Hematopoietic multipotent progenitor cell treated with erythropoietin and hydrocortisone succinate and interleukin-3 and kit ligand, for 17 days (in vitro differentiated cells): ENCODE results near the gene ABCC8.

Experiments used
- DNase-seq: peaks from one replicate; pipeline ENCODE4 v3.0.0-alpha.2; 2015; ENCODE audit warnings: low spot score

The ABCC8 gene

GRCh38 chr11:17476317-17477083 is at the start of gene ABCC8:
Gene ABCC8, minus strand, starts transcription at chr11:17476845. Its CDS starts 69 bp downstream, at chr11:17476776.
- DNase-seq, result no peak

GRCh38 chr11:17526326-17526725 is 49.7 kb upstream of the ABCC8 start:
- DNase-seq, result no peak

GRCh38 chr11:17525570-17525969 is 48.9 kb upstream of the ABCC8 start:
- no peak for DNase-seq

- no peak for DNase-seq
Observed at GRCh38 chr11:17524221-17524620, 47.6 kb upstream of the ABCC8 start.

GRCh38 chr11:17522655-17523054 is 46.0 kb upstream of the ABCC8 start:
- no peak for DNase-seq

GRCh38 chr11:17521106-17521900 is 44.7 kb upstream of the ABCC8 start:
- DNase-seq, result no peak

- no peak for DNase-seq
Observed at GRCh38 chr11:17519061-17519885, 42.6 kb upstream of the ABCC8 start.

GRCh38 chr11:17518366-17518765 is 41.7 kb upstream of the ABCC8 start:
- DNase-seq, result no peak

GRCh38 chr11:17517186-17517585 is 40.5 kb upstream of the ABCC8 start:
- DNase-seq, result no peak

GRCh38 chr11:17516551-17517150 is 40.0 kb upstream of the ABCC8 start:
- DNase-seq, result no peak

GRCh38 chr11:17515443-17516176 is 39.0 kb upstream of the ABCC8 start:
- no peak for DNase-seq

- no peak for DNase-seq
Observed at GRCh38 chr11:17514476-17514875, 37.8 kb upstream of the ABCC8 start.

- DNase-seq, result no peak
Observed at GRCh38 chr11:17513853-17514252, 37.2 kb upstream of the ABCC8 start.

- DNase-seq, result no peak
Observed at GRCh38 chr11:17512101-17512500, 35.5 kb upstream of the ABCC8 start.

GRCh38 chr11:17511571-17511970 is 34.9 kb upstream of the ABCC8 start:
- DNase-seq, result no peak

GRCh38 chr11:17510507-17511206 is 34.0 kb upstream of the ABCC8 start:
- no peak for DNase-seq

- no peak for DNase-seq
Observed at GRCh38 chr11:17508791-17509190, 32.1 kb upstream of the ABCC8 start.

- DNase-seq, result no peak
Observed at GRCh38 chr11:17508306-17508705, 31.7 kb upstream of the ABCC8 start.

GRCh38 chr11:17507773-17508172 is 31.1 kb upstream of the ABCC8 start:
- no peak for DNase-seq

GRCh38 chr11:17506942-17507341 is 30.3 kb upstream of the ABCC8 start:
- DNase-seq, result no peak

- no peak for DNase-seq
Observed at GRCh38 chr11:17506314-17506713, 29.7 kb upstream of the ABCC8 start.
